Omental fat pad (tissue), 4 donors: ENCODE measurements around the gene SCYGR4. TPM values are rescaled to one million over a fixed set of nuclear protein-coding genes. Genes with fewer than 3 reads are reported as not detected.

ENCODE experiments used
- ATAC-seq: fragments of 150-250 bp; one replicate; pipeline ENCODE4 v1.9.1; 2016; ENCODE audit warnings: mild to moderate bottlenecking, moderate library complexity; ENCODE audit not compliant: low FRiP score
- DNase-seq: peaks from one replicate; pipeline ENCODE4 v3.0.0-alpha.2; 2019; ENCODE audit warnings: low spot score
- total RNA-seq, 4 donors: library from RNA; depleted of rRNA; stranded (reverse); fragments of >200 nt; gene quantifications; one replicate each; pipeline ENCODE4 v1.1.0, GENCODE V29; 2016
- TF ChIP-seq, protein P1 (sequence below), 3 donors: fragments of 450-650 bp; IDR thresholded peaks; one replicate each; pipeline ENCODE4 v1.5.1; 2016 to 2017; ENCODE audit warnings: antibody characterized with exemption in 3 of 3, mild to moderate bottlenecking in 3 of 3, moderate library complexity in 2 of 3

Gene SCYGR4
- total RNA-seq, 4 donors from 2014 or later, result 0.84 TPM; not detected in 3

GRCh38 chr2:227625420-227625819 lies 8.1 kb downstream of the SCYGR4 start:
- TF ChIP-seq, protein P1, sequence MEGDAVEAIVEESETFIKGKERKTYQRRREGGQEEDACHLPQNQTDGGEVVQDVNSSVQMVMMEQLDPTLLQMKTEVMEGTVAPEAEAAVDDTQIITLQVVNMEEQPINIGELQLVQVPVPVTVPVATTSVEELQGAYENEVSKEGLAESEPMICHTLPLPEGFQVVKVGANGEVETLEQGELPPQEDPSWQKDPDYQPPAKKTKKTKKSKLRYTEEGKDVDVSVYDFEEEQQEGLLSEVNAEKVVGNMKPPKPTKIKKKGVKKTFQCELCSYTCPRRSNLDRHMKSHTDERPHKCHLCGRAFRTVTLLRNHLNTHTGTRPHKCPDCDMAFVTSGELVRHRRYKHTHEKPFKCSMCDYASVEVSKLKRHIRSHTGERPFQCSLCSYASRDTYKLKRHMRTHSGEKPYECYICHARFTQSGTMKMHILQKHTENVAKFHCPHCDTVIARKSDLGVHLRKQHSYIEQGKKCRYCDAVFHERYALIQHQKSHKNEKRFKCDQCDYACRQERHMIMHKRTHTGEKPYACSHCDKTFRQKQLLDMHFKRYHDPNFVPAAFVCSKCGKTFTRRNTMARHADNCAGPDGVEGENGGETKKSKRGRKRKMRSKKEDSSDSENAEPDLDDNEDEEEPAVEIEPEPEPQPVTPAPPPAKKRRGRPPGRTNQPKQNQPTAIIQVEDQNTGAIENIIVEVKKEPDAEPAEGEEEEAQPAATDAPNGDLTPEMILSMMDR (IDR thresholded peaks at IDR 0.05), result no peak
- DNase-seq (no peak), ATAC-seq (no peak)

GRCh38 chr2:227626580-227627151 lies 9.4 kb downstream of the SCYGR4 start:
- TF ChIP-seq, protein P1 (IDR thresholded peaks at IDR 0.05), result no peak
- ATAC-seq (no peak), DNase-seq (no peak)

- DNase-seq (no peak), ATAC-seq (no peak)
- TF ChIP-seq, protein P1 (IDR thresholded peaks at IDR 0.05), result no peak
Measured at GRCh38 chr2:227627769-227628168, 10.5 kb downstream of the SCYGR4 start.

- no peak for DNase-seq
- TF ChIP-seq, protein P1 (IDR thresholded peaks at IDR 0.05), result no peak
- no peak for ATAC-seq
Measured at GRCh38 chr2:227629435-227629834, 12.1 kb downstream of the SCYGR4 start.

DNA sequence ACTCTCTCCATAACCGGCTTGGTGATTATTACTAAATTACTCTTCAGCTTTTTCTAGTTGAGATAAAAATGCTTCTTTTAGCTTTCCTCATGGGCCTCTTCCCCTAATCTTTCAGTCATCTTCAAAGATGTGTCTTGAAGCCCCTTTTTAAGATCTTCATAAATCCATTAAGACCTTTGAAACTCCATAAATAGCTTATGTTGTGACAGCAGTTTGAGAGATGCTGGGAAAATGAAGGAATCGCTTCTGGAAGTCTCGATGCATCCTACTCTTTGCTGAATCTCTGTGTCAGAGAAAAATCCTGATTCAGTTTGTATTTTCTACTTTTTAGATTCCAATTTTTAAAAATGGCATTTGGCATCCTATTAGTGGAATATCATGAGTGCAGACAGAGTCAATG lies 13.0 kb downstream of the SCYGR4 start:
- DNase-seq (no peak), ATAC-seq (no peak)
- TF ChIP-seq, protein P1 (IDR thresholded peaks at IDR 0.05), result no peak

GRCh38 chr2:227632827-227633226 lies 15.5 kb downstream of the SCYGR4 start:
- ATAC-seq (no peak), DNase-seq (no peak)
- TF ChIP-seq, protein P1 (IDR thresholded peaks at IDR 0.05), result no peak

- DNase-seq (no peak), ATAC-seq (no peak)
- TF ChIP-seq, protein P1 (IDR thresholded peaks at IDR 0.05), result no peak
Measured at GRCh38 chr2:227634201-227634600, 16.9 kb downstream of the SCYGR4 start.
